Ovary (tissue), 9 donors: ENCODE measurements around the gene SNAPC5. TPM values are rescaled to one million over a fixed set of nuclear protein-coding genes. Genes with fewer than 3 reads are reported as not detected.

Experiments
- DNase-seq, 5 donors: peaks; one replicate each; pipeline ENCODE4 v3.0.0-alpha.2; 2019 to 2020
- H3K27ac ChIP-seq, 2 donors: fragments of 200-600 bp; one replicate each; pipeline versions ENCODE4 v1.5.1 to v1.8.0; 2019 to 2022
- H3K27me3 ChIP-seq: fragments of 200-600 bp; one replicate; pipeline ENCODE4 v1.8.0; 2022
- H3K36me3 ChIP-seq: fragments of 200-600 bp; sonication (generic); one replicate; pipeline ENCODE4 v1.5.1; 2019
- H3K4me1 ChIP-seq: one replicate; pipeline ENCODE4 v1.8.1; 2013; ENCODE audit warnings: mild to moderate bottlenecking, moderate library complexity; ENCODE audit not compliant: insufficient read depth
- H3K4me3 ChIP-seq: fragments of 200-600 bp; sonication (generic); one replicate; pipeline ENCODE4 v1.5.1; 2017
- H3K9me3 ChIP-seq, 2 donors: fragments of 200-600 bp in 1 of 2; sonication (generic) in 1 of 2; one replicate each; pipeline versions ENCODE4 v1.5.1 to v1.8.1; 2013 to 2019; ENCODE audit warnings: mild to moderate bottlenecking in 1 of 2, moderate library complexity in 1 of 2
- CTCF ChIP-seq, 3 donors: fragments of 450-650 bp in 2 of 3; fragments of 200-600 bp in 1 of 3; IDR thresholded peaks; one replicate each; pipeline versions ENCODE4 v1.5.1 to v1.8.0; 2016 to 2022; ENCODE audit warnings: antibody characterized with exemption in 3 of 3, mild to moderate bottlenecking in 1 of 3
- EP300 ChIP-seq: sonication (generic); formaldehyde crosslinking; IDR thresholded peaks from one replicate; pipeline ENCODE4 v1.6.1; 2017; ENCODE audit warnings: antibody characterized with exemption
- POLR2A ChIP-seq: fragments of 450-650 bp; IDR thresholded peaks from one replicate; pipeline ENCODE4 v1.6.1; 2017; ENCODE audit warnings: antibody characterized with exemption, mild to moderate bottlenecking, moderate library complexity
- WGBS, 3 donors: extraction: QIAGEN DNeasy Blood & Tissue Kit in 1 of 3; methylation state at CpG; one replicate each; pipeline versions ENCODE4 v1.1.5 to v1.1.7; 2013 to 2017; 5-methylcytosine and 5-hydroxymethylcytosine counted together
- intact Hi-C, 4 donors: fragments of 100-400 bp; cut with DNase I; formaldehyde crosslinking; loops; one replicate each; pipeline versions ENCODE4 v1.11.0 to v1.15.1; 2022 to 2023
- polyA plus RNA-seq, 2 donors: library from polyadenylated mRNA; stranded (reverse); fragments of 200-250 nt in 1 of 2; fragments of 350-450 nt in 1 of 2; fragmentation: Illumina TruSeq in 1 of 2; extraction: RNeasy Lipid Tissue Mini Kit (QIAGEN cat#74804) in 1 of 2; gene quantifications; one replicate each; pipeline ENCODE4 v1.2.3, GENCODE V29; 2013 to 2014
- total RNA-seq, 7 donors: library from RNA; depleted of rRNA in 2 of 7; stranded (reverse); fragments of >200 nt in 2 of 7; fragmentation: NEBNext Ultra II Directional in 3 of 7; extraction: Animal tissue kit (Norgen Biotek cat#: 25700) in 3 of 7; gene quantifications; one replicate each; pipeline versions ENCODE4 v1.1.0 to v1.2.4, GENCODE V29; 2016 to 2023
- donor health status: DM: no; HTN: no; CAD: no; lungs with moderate emphysema.
- donor health status: DM: no; HTN: no; CAD: no.
- donor health status: Bipolar disorder and iron deficiency.
- donor health status: DM: yes; HTN: yes; CAD: no.
- donor health status: DM: no; HTN: no; CAD: no.
- donor health status: DM: yes; HTN: yes; CAD: no.

Gene SNAPC5
- total and polyA plus RNA-seq, 9 donors, result 14.6 to 33.4 (median 28.2) TPM

- Histone ChIP-seq H3K9me3 (no peaks in the 10 kb centered on the region), H3K4me3 (no peak overlapping the region), H3K4me1 (no peaks in the 10 kb centered on the region), H3K27me3 (no peaks in the 10 kb centered on the region), H3K36me3 (no peaks in the 10 kb centered on the region), H3K27ac (no peak overlapping the region)
- DNase-seq, result no peak
- intact Hi-C loops, result no loop called here
- no peak for TF ChIP-seq CTCF (IDR thresholded peaks at IDR 0.05)
- TF ChIP-seq POLR2A, result no peak
- no peak for TF ChIP-seq EP300
- 80 to 97% (median 92%) methylated on average over 6 of the region's 6 CpGs for whole genome bisulfite sequencing, 3 donors
Observed at GRCh38 chr15:66480267-66480666, 17.3 kb downstream of the SNAPC5 start.

GRCh38 chr15:66477011-66477410 is 20.6 kb downstream of the SNAPC5 start:
- no peak overlapping the region for H3K27ac ChIP-seq
- intact Hi-C loops, result no loop called here
- no peak overlapping the region for H3K4me3 ChIP-seq
- no peaks in the 10 kb centered on the region for H3K9me3 ChIP-seq
- no peak for DNase-seq
- TF ChIP-seq CTCF (IDR thresholded peaks at IDR 0.05) (no peak), POLR2A (no peak), EP300 (no peak)
- WGBS, 3 donors, result 80 to 83% (median 82%) methylated on average over 2 of the region's 2 CpGs
- H3K4me1 ChIP-seq, result peaks cover 4% of the 10 kb centered on the region
- H3K36me3 ChIP-seq, result no peaks in the 10 kb centered on the region
- H3K27me3 ChIP-seq, result no peaks in the 10 kb centered on the region

- TF ChIP-seq POLR2A (no peak), CTCF (IDR thresholded peaks at IDR 0.05) (no peak), EP300 (no peak)
- H3K4me3 ChIP-seq, result no peak overlapping the region
- intact Hi-C loops, result no loop called here
- 88 to 90% (median 89%) methylated on average over 4 of the region's 4 CpGs for WGBS, 3 donors
- no peak overlapping the region for H3K27ac ChIP-seq
- no peaks in the 10 kb centered on the region for H3K27me3 ChIP-seq
- H3K4me1 ChIP-seq, result peaks cover 4% of the 10 kb centered on the region
- no peak for DNase-seq
- no peaks in the 10 kb centered on the region for H3K36me3 ChIP-seq
- H3K9me3 ChIP-seq, result no peaks in the 10 kb centered on the region
Observed at GRCh38 chr15:66476535-66476934, 21.0 kb downstream of the SNAPC5 start.

- no peaks in the 10 kb centered on the region for H3K9me3 ChIP-seq
- H3K36me3 ChIP-seq, result no peaks in the 10 kb centered on the region
- intact Hi-C loops, result no loop called here
- peaks cover 4% of the 10 kb centered on the region for H3K4me1 ChIP-seq
- DNase-seq, result no peak
- no peaks in the 10 kb centered on the region for H3K27me3 ChIP-seq
- no peak overlapping the region for H3K4me3 ChIP-seq
- WGBS, 3 donors, result 97 to 99% (median 98%) methylated on average over 3 of the region's 3 CpGs
- TF ChIP-seq EP300, result no peak
- no peak for TF ChIP-seq POLR2A
- no peak for TF ChIP-seq CTCF (IDR thresholded peaks at IDR 0.05)
- H3K27ac ChIP-seq, result no peak overlapping the region
Observed at GRCh38 chr15:66474963-66475362, 22.6 kb downstream of the SNAPC5 start.

- no peaks in the 10 kb centered on the region for H3K27me3 ChIP-seq
- no peak overlapping the region for H3K27ac ChIP-seq
- no peaks in the 10 kb centered on the region for H3K9me3 ChIP-seq
- H3K4me1 ChIP-seq, result peaks cover 4% of the 10 kb centered on the region
- intact Hi-C loops, result no loop called here
- no peak for DNase-seq
- 63 to 85% (median 73%) methylated on average over 2 of the region's 2 CpGs for WGBS, 3 donors
- no peak for TF ChIP-seq POLR2A
- TF ChIP-seq EP300, result no peak
- no peak for TF ChIP-seq CTCF (IDR thresholded peaks at IDR 0.05)
- H3K4me3 ChIP-seq, result no peak overlapping the region
- H3K36me3 ChIP-seq, result no peaks in the 10 kb centered on the region
Observed at GRCh38 chr15:66474135-66474534, 23.4 kb downstream of the SNAPC5 start.
